Endothelial cell of umbilical vein (primary cell): ENCODE data around the gene CTBP2. TPM values are rescaled to one million over a fixed set of nuclear protein-coding genes. Genes with fewer than 3 reads are reported as not detected.

Experiments used
- BruUV-seq: library from RNA; stranded (reverse); fragments of 400-500 nt; replicated peaks from 2 replicates; lab custom pipeline; 2021; lab: Mats Ljungman, UMichigan
- CTCF ChIA-PET: fragments of 300-600, 350-600 bp; sonication (Branson Sonifier 250); formaldehyde crosslinking; loops from one replicate; lab custom pipeline; 2021; ENCODE audit warnings: antibody characterized with exemption, inconsistent platforms; lab: Charles Lee
- POLR2A ChIA-PET: fragments of 300-600, 350-600 bp; sonication (Branson Sonifier 250); formaldehyde crosslinking; loops from one replicate; lab custom pipeline; 2021; ENCODE audit warnings: antibody characterized with exemption, inconsistent platforms; lab: Charles Lee
- DNase-seq: peaks from one replicate; pipeline ENCODE4 v3.0.0-alpha.2; 2011; ENCODE audit warnings: low read depth, low spot score
- FAIRE-seq: peaks from 2 replicates; lab custom pipeline; 2011; peaks lifted over from hg19 to GRCh38; lab: Jason Lieb, UNC
- H2AFZ ChIP-seq: 2 replicates; pipeline ENCODE4 v1.6.0; 2012; ENCODE audit warnings: low read depth, low read length, control low read depth, inconsistent platforms
- H3K27ac ChIP-seq: 2 replicates; pipeline ENCODE4 v1.5.1; 2011; ENCODE audit warnings: low read depth, mild to moderate bottlenecking, control low read depth, low read length, moderate library complexity; ENCODE audit not compliant: insufficient read depth
- H3K27me3 ChIP-seq, 2 experiments: 2 replicates each; pipeline versions ENCODE4 v1.6.0 to v1.6.1; 2011; ENCODE audit warnings: low read length in 2 of 2, mixed read lengths in 1 of 2; ENCODE audit not compliant: control insufficient read depth in 2 of 2, insufficient read depth in 2 of 2
- H3K36me3 ChIP-seq, 2 experiments: 2 replicates in 1 of 2; 3 replicates in 1 of 2; pipeline ENCODE4 v1.5.1; 2011; ENCODE audit warnings: low read length in 2 of 2, mild to moderate bottlenecking in 1 of 2, moderate library complexity in 1 of 2; ENCODE audit not compliant: control insufficient read depth in 2 of 2, insufficient read depth in 2 of 2; ENCODE audit errors: extremely low read depth in 1 of 2
- H3K4me1 ChIP-seq: 3 replicates; pipeline ENCODE4 v1.5.1; 2011; ENCODE audit warnings: mild to moderate bottlenecking, low read length; ENCODE audit not compliant: control insufficient read depth, insufficient read depth; ENCODE audit errors: extremely low read depth
- H3K4me2 ChIP-seq: 2 replicates; pipeline ENCODE4 v1.6.1; 2011; ENCODE audit warnings: low read length, control low read depth, mixed read lengths; ENCODE audit not compliant: insufficient read depth
- H3K4me3 ChIP-seq, 3 experiments: fragments of 200-600 bp in 1 of 3; sonication (generic), shearing (Covaris generic) in 1 of 3; replicated peaks in 1 of 3; 2 replicates each; pipeline ENCODE4 v1.5.1; 2011 to 2016; ENCODE audit warnings: control low read depth in 3 of 3, low read length in 3 of 3, mild to moderate bottlenecking in 2 of 3, inconsistent platforms in 1 of 3, low read depth in 1 of 3, moderate library complexity in 1 of 3; ENCODE audit not compliant: insufficient read depth in 1 of 3
- H3K79me2 ChIP-seq: 2 replicates; pipeline ENCODE4 v1.6.0; 2012; ENCODE audit warnings: low read length, inconsistent platforms; ENCODE audit not compliant: control insufficient read depth, insufficient read depth
- H3K9ac ChIP-seq: replicated peaks from 2 replicates; pipeline ENCODE3; 2011; ENCODE audit warnings: low read length, control low read depth; ENCODE audit not compliant: insufficient read depth; ENCODE audit errors: extremely low read depth
- H3K9me1 ChIP-seq: replicated peaks from 3 replicates; pipeline ENCODE4 v1.6.0; 2011; ENCODE audit warnings: mild to moderate bottlenecking, low read length; ENCODE audit not compliant: control insufficient read depth, insufficient read depth; ENCODE audit errors: extremely low read depth
- H3K9me3 ChIP-seq: replicated peaks from 2 replicates; pipeline ENCODE4 v1.5.1; 2012; ENCODE audit warnings: low read length, inconsistent platforms; ENCODE audit not compliant: control insufficient read depth, insufficient read depth
- H4K20me1 ChIP-seq: replicated peaks from 2 replicates; pipeline ENCODE3; 2011; ENCODE audit warnings: mild to moderate bottlenecking, low read length; ENCODE audit not compliant: control insufficient read depth, insufficient read depth; ENCODE audit errors: extremely low read depth
- CTCF ChIP-seq, 2 donors: IDR thresholded peaks; 1 replicate in 1 of 2; 2 replicates in 1 of 2; pipeline ENCODE4 v1.5.1; 2011; ENCODE audit warnings: low read length in 2 of 2, mild to moderate bottlenecking in 2 of 2, moderate library complexity in 2 of 2, control low read depth in 1 of 2, inconsistent platforms in 1 of 2, low read depth in 1 of 2; ENCODE audit not compliant: insufficient read depth in 1 of 2; ENCODE audit errors: extremely low read depth in 1 of 2
- EZH2 ChIP-seq: IDR thresholded peaks from 2 replicates; pipeline ENCODE4 v1.6.1; 2012; ENCODE audit warnings: borderline replicate concordance, low read depth, mild to moderate bottlenecking, moderate library complexity, low read length, inconsistent platforms; ENCODE audit not compliant: severe bottlenecking
- FOS ChIP-seq: IDR thresholded peaks from 2 replicates; pipeline ENCODE4 v1.6.1; 2011; ENCODE audit warnings: mild to moderate bottlenecking, low read length, moderate library complexity, borderline replicate concordance; ENCODE audit not compliant: insufficient read depth
- GATA2 ChIP-seq: IDR thresholded peaks from 2 replicates; pipeline ENCODE4 v1.7.0; 2011; ENCODE audit warnings: low read depth, mild to moderate bottlenecking, moderate library complexity, mixed read lengths, low read length; ENCODE audit not compliant: insufficient read length, insufficient read depth
- JUN ChIP-seq: IDR thresholded peaks from 2 replicates; pipeline ENCODE4 v1.6.1; 2011; ENCODE audit warnings: borderline replicate concordance, low read depth; ENCODE audit not compliant: insufficient read length, insufficient read depth
- MAX ChIP-seq: IDR thresholded peaks from 2 replicates; pipeline ENCODE4 v1.6.1; 2011; ENCODE audit not compliant: insufficient read depth, insufficient read length
- MYC ChIP-seq: IDR thresholded peaks from one replicate; pipeline ENCODE4 v1.6.1; 2011; ENCODE audit warnings: mild to moderate bottlenecking, low read depth, low read length
- POLR2A ChIP-seq: IDR thresholded peaks from 2 replicates; pipeline ENCODE4 v1.6.1; 2012; ENCODE audit warnings: low read depth, mild to moderate bottlenecking, control low read depth, low read length
- POLR2AphosphoS5 ChIP-seq: IDR thresholded peaks from 2 replicates; pipeline ENCODE4 v1.6.1; 2012; ENCODE audit warnings: low read depth, mild to moderate bottlenecking, control low read depth, low read length, moderate library complexity; ENCODE audit not compliant: insufficient read depth
- dilution Hi-C: fragments of 300-500 bp; cut with MboI; formaldehyde crosslinking; loops from one replicate; pipeline ENCODE4 v1.15.0; 2019; ENCODE audit warnings: low sequenced_read_pairs; ENCODE audit not compliant: extremely low pct_ligation_motif_present
- intact Hi-C: fragments of 100-400 bp; cut with micrococcal nuclease; formaldehyde crosslinking; loops from one replicate; pipeline ENCODE4 v1.10.0; 2022
- microRNA-seq: library from miRNA; unstranded; fragments of <30 nt; microRNA quantifications from one replicate; pipeline ENCODE4 v1.2.0, GENCODE V29; 2021; ENCODE audit warnings: borderline number of aligned reads, borderline replicate concordance
- polyA plus RNA-seq, 4 experiments: library from polyadenylated mRNA; depleted of rRNA in 3 of 4; stranded (reverse) in 3 of 4; unstranded in 1 of 4; fragments of >200 nt; gene quantifications; 2 replicates each; pipeline versions ENCODE4 v1.2.1 to v1.2.3, GENCODE V29; 2011 to 2012; ENCODE audit warnings: missing spikeins in 1 of 4
- small RNA-seq: library from RNA; depleted of rRNA; stranded (forward); fragments of <200 nt; gene quantifications from one replicate; pipeline ENCODE3, GENCODE V24; 2012; ENCODE audit warnings: low replicate concordance, low read depth; ENCODE audit not compliant: insufficient read depth, insufficient read length
- total RNA-seq: library from RNA; stranded (reverse); gene quantifications from 2 replicates; pipeline ENCODE4 v1.2.3, GENCODE V29; 2021

CTBP2 gene
- total and polyA plus RNA-seq, 2 donors (not counting 3 experiments of a cell fraction or from before 2014, with no cell fraction given): 118 to 128 TPM

GRCh38 chr10:124935946-124936345, 224.4 kb downstream of the CTBP2 start:
- no peaks in the 10 kb centered on the region for H3K36me3 ChIP-seq
- H3K27ac ChIP-seq: no peak overlapping the region
- no peak for DNase-seq
- ChIA-PET CTCF (no interaction called here), POLR2A (no interaction called here)
- H3K4me1 ChIP-seq: no peaks in the 10 kb centered on the region
- no peak overlapping the region for H3K4me3 ChIP-seq
- no peaks in the 10 kb centered on the region for H3K9me1 ChIP-seq
- FAIRE-seq: no peak
- TF ChIP-seq CTCF (IDR thresholded peaks at IDR 0.05; ENCODE audit: extremely low read depth in 1 of 2, insufficient read depth in 1 of 2, low read depth in 1 of 2, low read length in 2 of 2) (no peak), POLR2A (no peak), MAX (no peak), FOS (no peak), MYC (no peak), EZH2 (no peak), JUN (no peak), POLR2AphosphoS5 (no peak), GATA2 (no peak)
- H3K9ac ChIP-seq: no peak overlapping the region
- H2AFZ ChIP-seq: no peak overlapping the region
- peaks cover 82% of the 10 kb centered on the region for H3K79me2 ChIP-seq
- H3K9me3 ChIP-seq: no peaks in the 10 kb centered on the region
- BruUV-seq: no TSS peak
- no peak overlapping the region for H3K4me2 ChIP-seq
- dilution Hi-C loops (no loop called here), intact Hi-C loops (no loop called here)
- H3K27me3 ChIP-seq: no peaks in the 10 kb centered on the region
- peaks cover 5% of the 10 kb centered on the region for H4K20me1 ChIP-seq

Small RNAs within 50 kb of the gene (microRNA-seq; reads per million reads assigned to microRNA genes)
- not detected for gene MIR4296

Small RNAs within 50 kb of the gene (small RNA-seq; reads per million reads assigned to genes)
- gene MIR4296 (not detected), gene MRPS21P6 (not detected)

Other genes starting within 250 kb of the CTBP2 start
- gene ZRANB1, start 218.4 kb downstream of the CTBP2 start, total RNA-seq: 17.3 and 17.7 TPM in 2 replicates
- 5.0 and 6.2 TPM in 2 replicates for gene ZRANB1, start 218.4 kb downstream of the CTBP2 start, polyA plus RNA-seq